Skeletal muscle cell (primary cell): ENCODE measurements around the gene MTHFD1.

Experiments
- DNase-seq: peaks from one replicate; pipeline ENCODE4 v3.0.0-alpha.2; 2010; ENCODE audit warnings: low read depth
- H3K4me3 ChIP-seq: 2 replicates; pipeline ENCODE4 v1.5.1; 2011; ENCODE audit warnings: low read depth, mild to moderate bottlenecking, control low read depth, low read length, moderate library complexity

MTHFD1 gene

DNA sequence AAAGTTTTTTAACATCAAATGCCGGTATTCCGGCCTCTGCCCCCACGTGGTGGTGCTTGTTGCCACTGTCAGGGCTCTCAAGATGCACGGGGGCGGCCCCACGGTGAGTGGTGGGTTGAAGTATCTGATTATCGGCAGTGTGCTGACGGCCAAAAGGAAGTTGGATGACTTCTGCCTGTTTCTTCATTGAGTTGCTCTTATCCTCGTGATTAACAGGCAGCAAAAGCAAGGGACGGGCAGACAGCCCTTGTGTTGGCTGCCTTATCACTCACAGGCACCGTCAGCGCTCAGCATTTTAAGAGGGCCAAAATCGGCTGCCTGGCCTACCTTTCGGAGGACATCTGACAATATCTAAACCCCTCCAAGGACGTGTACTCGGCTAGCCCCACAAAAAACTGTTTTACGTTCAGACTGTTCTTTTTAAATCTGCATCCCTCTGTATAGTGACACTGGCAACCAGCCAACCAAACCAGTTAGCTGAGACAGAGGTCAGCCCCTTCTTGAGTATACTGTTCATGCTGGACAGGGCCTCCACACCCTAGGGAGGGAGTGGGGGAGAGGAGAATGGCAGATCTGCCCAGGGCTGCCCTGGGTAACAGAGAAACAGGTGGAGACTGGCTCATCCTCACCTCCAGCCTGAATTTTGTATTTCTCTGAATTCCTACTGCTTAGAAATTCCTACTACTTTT, 54.3 kb downstream of the MTHFD1 start:
- no peak overlapping the region for H3K4me3 ChIP-seq
- no peak for DNase-seq

DNA sequence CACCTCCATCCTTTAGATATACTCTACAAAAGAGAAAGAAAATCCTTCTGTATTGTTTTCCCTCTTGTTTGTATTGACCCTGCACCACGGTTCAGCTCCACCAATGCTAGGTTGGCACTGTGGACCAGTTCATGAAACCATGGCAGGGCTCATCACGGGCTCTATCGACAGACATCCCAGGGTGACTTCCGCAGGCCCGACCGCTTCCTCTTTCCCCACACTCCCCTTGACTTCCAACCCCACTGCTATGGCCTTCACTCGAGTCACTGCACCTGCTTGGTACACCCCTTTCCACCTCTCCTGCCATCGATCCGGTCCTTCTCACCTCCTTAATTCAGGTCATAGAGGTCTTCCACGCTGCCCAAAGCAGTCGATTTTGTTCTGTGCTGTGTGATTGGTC, 56.0 kb downstream of the MTHFD1 start:
- no peak overlapping the region for H3K4me3 ChIP-seq
- no peak for DNase-seq

DNA sequence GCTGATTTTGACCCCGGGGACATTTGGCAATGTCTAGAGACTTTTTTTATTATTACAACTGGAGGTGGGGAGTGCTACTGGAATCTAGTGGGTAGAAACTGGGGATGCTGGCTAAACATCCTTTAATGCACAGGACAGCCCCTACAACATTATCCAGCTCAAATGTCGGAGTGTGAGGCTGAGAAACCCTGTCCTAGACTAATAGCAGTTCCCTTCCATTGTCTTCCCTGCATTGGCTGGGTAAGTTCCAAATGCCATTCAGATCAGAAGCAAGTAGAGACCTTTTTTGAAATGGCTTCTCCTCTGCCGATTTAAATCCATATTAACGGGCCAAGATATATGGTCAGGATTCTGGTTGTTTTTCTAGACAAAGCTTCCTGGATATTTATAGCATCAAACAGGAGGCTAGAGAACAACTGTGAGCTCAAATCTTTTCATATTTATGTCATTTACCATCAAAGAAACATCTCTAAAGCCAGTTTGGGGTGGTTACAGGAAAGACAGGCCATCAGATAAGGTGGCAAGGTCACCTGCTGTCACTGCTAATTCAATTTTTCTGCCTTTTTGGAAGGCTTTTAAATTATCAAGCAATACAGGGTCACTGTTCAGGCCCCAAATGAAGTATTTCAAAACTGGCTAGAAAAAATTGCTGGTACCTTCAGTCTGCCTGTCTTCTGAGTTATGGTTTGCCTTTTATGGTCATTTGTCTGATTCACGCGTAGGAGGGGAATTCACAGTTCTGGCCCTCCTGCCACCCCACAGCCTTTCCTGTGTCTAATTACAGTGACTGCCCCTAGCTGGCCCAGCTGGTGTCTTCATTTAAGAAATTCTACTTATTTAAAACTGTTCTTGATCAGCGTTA, 57.1 kb downstream of the MTHFD1 start:
- DNase-seq: peak; percentile 48
- no peak overlapping the region for H3K4me3 ChIP-seq

DNA sequence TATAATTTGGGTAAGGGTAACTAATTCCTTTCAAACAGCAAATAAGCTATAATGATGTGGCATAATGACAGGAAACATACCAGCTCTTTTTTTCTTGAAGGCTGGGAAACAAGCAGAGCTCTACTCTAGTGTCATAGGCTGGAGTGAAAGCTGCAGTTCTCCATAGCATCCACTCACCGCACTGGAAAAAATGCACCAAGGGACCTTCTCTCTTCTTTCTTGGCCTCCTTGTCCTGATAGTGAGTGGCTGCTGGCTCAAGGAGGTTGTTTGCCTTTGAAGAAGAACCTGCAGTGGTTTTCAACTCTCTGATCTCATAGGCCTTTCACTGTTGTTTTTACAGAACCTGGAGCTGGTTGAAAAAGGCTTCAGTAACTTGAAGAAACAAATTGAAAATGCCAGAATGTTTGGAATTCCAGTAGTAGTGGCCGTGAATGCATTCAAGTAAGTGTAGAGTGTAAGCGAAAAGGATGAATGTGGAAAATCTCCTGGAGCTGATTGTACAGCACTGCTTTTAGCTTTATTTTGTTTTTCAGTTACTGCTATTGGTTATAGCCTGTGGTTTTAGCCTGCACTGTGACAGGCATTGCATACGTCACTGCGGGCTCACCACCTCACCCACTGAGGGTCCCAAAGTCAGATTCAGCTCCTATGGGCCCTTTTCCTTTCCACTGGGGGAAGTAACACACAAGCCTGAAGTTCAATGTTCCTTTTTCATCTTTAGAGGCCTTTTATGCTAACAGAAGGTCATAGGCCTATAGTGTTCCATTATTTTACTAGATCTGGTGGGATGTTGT, 59.9 kb downstream of the MTHFD1 start:
- DNase-seq: no peak
- H3K4me3 ChIP-seq: no peak overlapping the region

DNA sequence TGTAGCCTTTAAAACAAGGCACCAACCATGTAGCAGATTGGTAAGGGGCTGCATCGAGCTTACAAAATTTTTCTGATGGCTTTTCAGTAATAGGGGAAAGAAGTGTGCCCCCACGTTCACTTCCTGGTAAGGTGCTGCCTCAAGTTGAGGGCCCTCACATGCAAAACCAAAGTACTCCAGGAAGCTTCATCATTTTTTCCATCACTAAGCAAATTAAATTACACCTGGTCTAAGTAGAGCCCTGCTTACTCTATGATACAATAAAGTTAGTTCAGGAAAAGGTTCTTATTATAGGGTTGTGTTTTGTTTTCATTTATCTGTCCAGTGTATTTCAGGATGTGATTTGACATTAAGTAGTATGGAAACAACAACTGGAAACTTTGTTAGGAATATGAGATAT, 62.1 kb downstream of the MTHFD1 start:
- H3K4me3 ChIP-seq: no peak overlapping the region
- DNase-seq: no peak

DNA sequence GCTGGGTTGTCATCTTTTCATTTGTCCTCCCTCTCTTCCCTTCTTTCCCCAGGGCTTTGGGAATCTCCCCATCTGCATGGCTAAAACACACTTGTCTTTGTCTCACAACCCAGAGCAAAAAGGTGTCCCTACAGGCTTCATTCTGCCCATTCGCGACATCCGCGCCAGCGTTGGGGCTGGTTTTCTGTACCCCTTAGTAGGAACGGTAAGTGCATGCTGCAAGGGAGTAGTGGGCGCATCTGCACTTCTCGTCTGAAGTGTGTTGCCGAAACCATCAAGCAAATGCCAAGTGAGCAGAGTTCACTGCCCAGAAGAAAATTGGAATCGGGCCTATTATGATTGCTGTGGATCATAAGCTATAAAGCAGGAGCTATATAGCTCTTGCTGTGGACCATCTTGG, 66.5 kb downstream of the MTHFD1 start:
- H3K4me3 ChIP-seq: no peak overlapping the region
- no peak for DNase-seq

DNA sequence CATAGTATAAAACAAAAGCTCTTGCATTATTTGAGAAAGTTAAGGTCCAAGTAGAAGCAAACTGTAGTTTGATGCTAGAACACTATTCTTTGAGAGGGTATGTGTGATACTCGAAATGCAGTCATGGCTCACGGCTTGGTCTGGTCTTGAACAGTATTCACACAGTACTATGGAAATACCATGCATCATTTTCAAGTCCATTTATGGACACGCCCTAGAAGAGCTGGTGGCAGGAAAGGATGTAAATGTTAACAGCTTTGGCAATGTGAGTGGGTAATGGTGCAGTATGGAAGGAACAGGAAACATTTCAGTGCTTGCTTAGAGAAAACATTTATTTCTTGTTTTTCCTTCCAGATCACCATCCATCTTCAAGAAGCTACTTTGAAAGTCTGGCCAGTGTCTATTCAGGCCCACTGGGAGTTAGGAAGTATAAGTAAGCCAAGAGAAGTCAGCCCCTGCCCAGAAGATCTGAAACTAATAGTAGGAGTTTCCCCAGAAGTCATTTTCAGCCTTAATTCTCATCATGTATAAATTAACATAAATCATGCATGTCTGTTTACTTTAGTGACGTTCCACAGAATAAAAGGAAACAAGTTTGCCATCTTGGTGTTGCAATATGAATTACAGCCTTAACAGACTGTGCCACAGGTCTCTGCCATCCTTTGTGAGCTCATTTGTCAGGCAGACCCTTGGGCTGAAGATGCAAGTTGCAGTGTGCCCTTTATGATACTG, 71.4 kb downstream of the MTHFD1 start:
- DNase-seq: no peak
- H3K4me3 ChIP-seq: no peak overlapping the region

DNA sequence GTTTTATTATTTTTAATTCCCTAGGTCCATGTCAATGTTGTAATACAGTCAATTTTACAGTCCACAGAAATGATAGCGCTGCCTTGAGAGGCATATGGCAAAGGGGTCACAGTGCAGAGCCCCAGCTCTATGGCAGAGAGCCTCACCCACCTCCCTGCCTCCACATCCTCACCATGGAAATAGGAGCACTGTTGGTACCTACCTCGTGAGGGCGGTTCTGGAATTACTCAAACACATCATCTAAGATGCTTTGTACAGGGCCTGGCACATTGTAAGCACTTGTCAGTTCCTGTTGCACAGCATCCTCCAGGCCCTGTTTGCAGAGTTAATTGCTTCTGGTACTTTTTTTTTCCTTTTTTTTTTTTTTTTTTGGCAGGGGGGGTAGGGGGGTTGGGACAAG, 73.1 kb downstream of the MTHFD1 start:
- DNase-seq: no peak
- H3K4me3 ChIP-seq: no peak overlapping the region

DNA sequence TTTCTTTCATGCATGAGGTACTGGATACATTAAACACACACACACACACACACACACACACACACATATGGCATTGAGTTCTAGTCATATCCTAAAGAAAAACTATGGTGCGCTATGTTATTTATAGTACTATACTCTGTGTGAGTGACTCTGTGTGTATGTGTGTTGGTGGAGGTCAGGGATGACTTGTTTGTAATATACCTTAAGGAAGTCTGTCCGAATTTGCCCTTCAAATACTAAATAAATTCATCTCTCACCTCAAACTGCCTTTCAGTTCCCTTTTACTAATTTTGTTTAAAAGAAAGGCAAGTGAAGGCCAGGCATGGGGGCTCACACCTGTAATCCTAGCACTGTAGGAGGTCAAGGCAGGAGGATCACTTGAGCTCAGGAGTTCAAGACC, 75.0 kb downstream of the MTHFD1 start:
- no peak overlapping the region for H3K4me3 ChIP-seq

DNA sequence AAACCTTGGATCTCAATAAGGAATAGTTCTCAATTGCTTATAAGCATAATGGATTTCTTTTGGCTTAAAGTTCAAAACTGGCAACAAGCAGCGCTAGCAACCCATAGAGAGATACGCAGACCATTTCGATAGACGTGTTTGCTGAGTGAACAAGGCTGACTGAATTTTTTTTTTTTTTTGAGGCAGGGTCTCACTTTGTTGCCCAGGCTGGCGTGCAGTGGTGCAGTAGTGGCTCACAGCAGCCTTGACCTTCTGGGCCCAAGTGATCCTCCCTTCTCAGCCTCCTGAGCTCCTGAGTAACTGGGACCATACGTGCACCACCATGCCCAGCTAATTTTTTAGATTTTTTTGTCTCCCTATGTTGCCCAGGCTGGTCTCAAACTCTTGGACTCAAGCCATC, 75.7 kb downstream of the MTHFD1 start:
- no peak for DNase-seq
- no peak overlapping the region for H3K4me3 ChIP-seq

More for the DNA sequence above, 75.0 kb downstream of the MTHFD1 start:
- DNase-seq: no peak

DNA sequence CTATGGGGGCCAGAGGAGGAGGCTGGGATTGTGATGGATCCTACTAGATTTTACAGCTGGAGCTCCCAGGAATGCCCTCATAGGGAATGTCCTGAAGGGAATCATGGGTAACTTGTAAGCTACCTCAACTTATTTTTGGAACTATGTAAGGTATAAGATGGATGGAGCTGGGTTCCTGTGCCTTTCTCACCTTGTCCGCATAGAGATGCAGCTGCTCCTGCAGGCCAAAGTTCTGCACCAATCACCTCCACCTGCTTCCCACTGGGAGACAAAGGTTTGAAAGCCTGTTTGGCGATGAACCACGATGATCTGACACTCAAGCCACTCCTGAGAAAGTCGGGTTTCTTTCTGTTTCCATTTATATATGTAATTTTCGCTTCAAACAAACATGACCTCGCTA, 76.5 kb downstream of the MTHFD1 start:
- H3K4me3 ChIP-seq: peak overlapping the region; percentile 63
- no peak for DNase-seq

DNA sequence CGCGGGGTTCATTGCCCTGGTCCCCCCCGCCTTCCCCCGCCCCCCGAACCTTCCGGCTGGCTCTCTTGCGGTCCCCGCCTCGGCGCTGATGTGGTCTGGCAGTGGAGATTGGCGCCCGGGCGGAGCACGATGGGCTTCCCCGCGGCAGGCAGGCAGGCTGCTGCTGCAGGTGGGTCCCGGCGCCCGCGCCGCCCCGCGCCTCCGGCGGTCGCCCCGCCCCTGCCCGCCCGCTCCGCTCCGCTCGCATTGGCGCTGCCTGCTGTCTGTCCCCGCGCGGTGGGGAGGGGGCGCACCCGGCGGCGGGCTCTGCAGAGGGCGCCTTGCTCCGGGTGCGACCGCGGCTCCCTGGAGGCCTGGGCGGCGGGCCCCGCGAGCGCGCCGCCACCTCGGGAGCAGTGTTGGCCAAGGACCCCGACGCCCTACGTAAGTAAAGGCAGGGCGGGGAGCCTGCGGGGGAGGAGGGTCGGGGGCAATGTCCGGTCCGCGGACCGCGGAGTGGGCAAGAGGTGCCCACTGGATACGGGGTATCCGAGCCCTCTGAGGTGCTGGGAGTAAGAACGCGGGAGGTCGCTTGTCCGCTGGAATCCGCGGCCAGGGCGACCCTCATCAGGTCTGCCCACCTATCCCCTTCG, 77.2 kb downstream of the MTHFD1 start, which contains the start of gene AKAP5:
TSS of gene AKAP5 (plus strand) at position 309 of the 632 bp plus-strand sequence. CDS start 2,896 bp downstream, outside the sequence.
- DNase-seq: no peak
- H3K4me3 ChIP-seq: peak within 1 kb of the TSS; percentile 63

DNA sequence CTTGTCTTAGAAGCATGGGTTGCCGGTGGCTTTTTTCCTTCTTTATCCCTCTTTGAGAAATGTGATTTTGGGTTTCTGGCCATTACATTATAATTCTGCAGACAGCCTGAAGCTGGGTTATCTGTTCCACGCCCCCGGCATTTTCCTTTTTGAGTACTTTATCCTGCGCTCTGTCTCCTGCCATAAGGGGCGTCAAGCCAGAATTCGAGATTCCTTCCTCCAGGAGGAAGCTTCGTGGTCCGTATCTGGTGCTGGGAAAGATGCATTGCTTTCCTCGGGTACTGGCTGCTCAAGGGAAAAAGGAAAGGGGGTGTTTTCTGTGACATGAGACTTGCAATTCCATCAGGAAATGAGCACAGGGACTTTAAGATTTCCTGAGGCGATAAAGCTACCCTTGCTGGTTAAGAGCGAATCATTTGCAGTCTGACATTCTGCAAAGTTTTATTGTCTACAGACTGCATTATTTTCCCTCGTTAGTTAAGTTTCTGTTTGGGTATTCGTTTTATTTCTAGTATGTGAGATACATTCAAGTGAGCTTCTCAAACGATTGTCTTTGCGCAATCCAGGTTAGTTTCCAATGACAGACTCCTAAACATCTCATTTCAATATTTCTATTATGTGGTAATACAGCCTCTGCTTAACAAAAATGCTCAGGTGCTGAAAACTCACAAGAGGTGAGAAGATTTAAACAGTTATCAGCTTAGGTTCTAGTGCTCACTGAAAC, 77.8 kb downstream of the MTHFD1 start:
- no peak for DNase-seq
- H3K4me3 ChIP-seq: peak overlapping the region; percentile 63

DNA sequence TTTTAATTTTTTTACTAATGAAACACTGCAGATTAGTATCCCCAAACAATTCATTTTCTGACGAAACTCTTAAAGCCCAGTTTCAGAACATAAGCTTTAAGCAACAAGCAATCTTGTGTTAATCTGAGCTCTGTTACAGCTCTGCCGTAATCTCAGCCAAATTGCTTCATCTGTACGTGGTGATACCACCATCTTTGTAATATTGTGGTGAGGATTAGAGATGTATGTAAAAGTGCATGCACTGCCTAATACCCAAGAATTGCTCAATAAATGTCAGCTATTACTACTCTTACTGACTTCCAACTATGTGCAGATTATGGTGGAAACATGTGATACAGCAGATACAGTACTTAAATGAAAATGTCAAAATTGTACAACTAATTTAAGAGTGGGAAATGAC, 78.9 kb downstream of the MTHFD1 start:
- H3K4me3 ChIP-seq: no peak overlapping the region

DNA sequence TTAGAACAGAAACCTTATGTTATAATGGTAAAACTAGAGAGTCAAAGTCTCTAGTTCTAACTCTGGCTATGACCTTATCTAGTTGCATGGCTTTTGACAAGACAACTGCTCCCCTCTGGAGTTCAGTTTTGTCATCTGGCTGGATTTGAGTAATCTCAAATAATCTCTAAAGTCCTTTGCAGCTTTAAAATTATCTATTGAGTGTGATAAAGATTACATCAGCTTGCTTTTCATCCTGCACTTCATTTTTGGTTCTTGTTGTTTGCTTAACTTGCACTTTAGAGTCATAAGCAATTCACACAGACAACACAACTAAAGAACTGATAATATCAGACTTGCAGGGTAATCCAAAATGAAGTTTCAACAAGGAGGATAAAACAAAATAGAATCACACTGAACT, 79.4 kb downstream of the MTHFD1 start:
- DNase-seq: no peak
- no peak overlapping the region for H3K4me3 ChIP-seq

More for the DNA sequence above, 78.9 kb downstream of the MTHFD1 start:
- DNase-seq: no peak

DNA sequence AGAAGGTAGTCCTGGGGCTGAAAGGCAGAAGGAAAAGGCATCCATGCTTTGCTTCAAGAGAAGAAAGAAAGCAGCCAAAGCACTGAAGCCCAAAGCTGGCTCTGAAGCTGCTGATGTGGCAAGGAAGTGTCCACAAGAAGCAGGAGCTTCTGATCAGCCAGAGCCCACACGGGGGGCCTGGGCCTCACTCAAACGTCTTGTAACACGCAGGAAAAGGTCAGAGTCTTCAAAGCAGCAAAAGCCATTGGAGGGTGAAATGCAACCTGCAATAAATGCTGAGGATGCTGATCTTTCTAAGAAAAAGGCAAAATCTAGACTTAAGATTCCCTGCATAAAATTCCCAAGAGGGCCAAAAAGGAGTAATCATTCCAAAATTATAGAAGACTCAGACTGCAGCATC, 80.3 kb downstream of the MTHFD1 start:
- DNase-seq: no peak
- no peak overlapping the region for H3K4me3 ChIP-seq

DNA sequence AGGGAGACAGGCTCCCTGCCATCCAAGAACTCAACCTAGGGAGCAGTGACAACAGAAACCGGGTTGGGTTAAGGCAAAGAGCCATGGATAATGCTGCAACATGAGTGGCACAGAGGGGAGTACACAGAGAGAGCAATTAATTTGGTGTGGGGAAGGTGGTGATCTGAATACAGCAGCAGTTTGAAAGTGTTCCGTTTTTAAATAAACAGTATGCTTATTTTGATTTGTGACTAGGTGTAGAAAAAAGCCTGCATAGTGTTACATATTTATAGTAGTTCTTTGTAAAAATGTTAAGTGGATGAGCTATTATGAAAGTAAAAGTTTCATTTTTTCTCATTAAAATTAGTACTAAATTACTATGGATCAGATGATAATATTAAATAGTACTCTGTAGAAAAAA, 85.9 kb downstream of the MTHFD1 start:
- DNase-seq: no peak
- no peak overlapping the region for H3K4me3 ChIP-seq

DNA sequence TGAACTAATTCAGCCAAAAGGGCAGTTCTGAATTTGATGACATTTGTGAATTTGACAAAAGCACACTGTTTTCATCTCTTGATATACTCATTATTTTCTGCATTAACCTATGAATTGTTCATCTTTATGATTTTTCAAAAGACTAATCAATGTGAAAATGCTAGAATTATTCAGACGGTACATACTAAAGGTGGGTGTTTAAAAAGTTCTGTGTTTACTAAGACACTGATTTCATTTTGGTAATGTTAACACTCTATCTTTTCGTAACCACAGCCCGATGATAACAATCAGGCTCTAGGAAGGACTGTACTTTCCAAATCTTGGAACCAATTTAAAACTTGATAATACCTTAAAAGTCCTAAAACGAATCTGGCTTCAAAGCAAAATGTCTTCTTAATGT, 86.5 kb downstream of the MTHFD1 start:
- no peak overlapping the region for H3K4me3 ChIP-seq
- no peak for DNase-seq
